ENCODE results near the gene ZFP1. TPM values are rescaled to one million over a fixed set of nuclear protein-coding genes. Genes with fewer than 3 reads are reported as not detected.

The ZFP1 gene
- total and polyA plus RNA-seq, 2 of the 4 experiments (the other 2 are of a cell fraction): 3.8 to 16.0 TPM

GRCh38 chr16:75099738-75100602 is 48.4 kb upstream of the ZFP1 start:
- dilution Hi-C loops (cut with HindIII; ENCODE audit: low sequenced_read_pairs, unreplicated experiment): no loop called here

More at GRCh38 chr16:75099738-75100602, 48.4 kb upstream of the ZFP1 start:
- Histone ChIP-seq H4K20me1 (ENCODE audit: insufficient read depth, low read length) (no peaks in the 10 kb centered on the region), H2AFZ (replicated peaks; ENCODE audit: low read length, poor library complexity) (peak overlapping the region; percentile 46), H3K4ac (ENCODE audit: low read depth, low read length) (peak overlapping the region; percentile 57; the same call in 1 of the 2 replicates), H3K4me2 (ENCODE audit: low read depth, low read length) (no peak overlapping the region), H2AK9ac (replicated peaks; ENCODE audit: low read depth, low read length, poor library complexity) (peak overlapping the region; percentile 86), H3K9ac (ENCODE audit: low read depth, low read length) (no peak overlapping the region), H4K91ac (ENCODE audit: insufficient read depth, low read depth, low read length) (0 out of 2 replicates have a peak overlapping the region, but pooled peaks have one; percentile 9), H4K8ac (ENCODE audit: low read depth in 2 of 2, low read length in 2 of 2) (peak overlapping the region in 1 of 2 experiments; percentile 64; a peak in 2 of 4 replicates), H4K5ac (ENCODE audit: low read depth, low read length) (no peak overlapping the region), H3K9me3 (ENCODE audit: control insufficient read depth, insufficient read depth, low read length) (no peaks in the 10 kb centered on the region), H2AK5ac (ENCODE audit: low read depth, low read length) (peak overlapping the region; percentile 61), H3K27ac (ENCODE audit: insufficient read depth, low read length) (no peak overlapping the region; the same call in 1 of the 2 replicates), H3K27me3 (ENCODE audit: control insufficient read depth, insufficient read depth, low read length) (no peaks in the 10 kb centered on the region), H3K4me1 (ENCODE audit: control insufficient read depth, insufficient read depth, low read length) (peaks cover 12% of the 10 kb centered on the region; the same call in 1 of the 2 replicates), H2BK120ac (ENCODE audit: low read depth, low read length) (no peak overlapping the region), H2BK20ac (ENCODE audit: low read depth, low read length) (no peak overlapping the region), H3K23ac (ENCODE audit: low read depth, low read length) (0 out of 2 replicates have a peak overlapping the region, but pooled peaks have one; percentile 14), H3K79me1 (ENCODE audit: low read depth in 1 of 2, low read length in 2 of 2) (peaks cover 16 to 42% of the 10 kb centered on the region in 2 experiments), H3K9me1 (ENCODE audit: insufficient read depth, low read length) (peaks cover 19% of the 10 kb centered on the region), H3K56ac (ENCODE audit: extremely low read depth, insufficient read depth, low read length) (no peak overlapping the region), H3K36me3 (ENCODE audit: control insufficient read depth, insufficient read depth, low read length) (peaks cover 4% of the 10 kb centered on the region; the same call in 1 of the 2 replicates), H3K18ac (ENCODE audit: low read depth, low read length) (no peak overlapping the region), H3K4me3 (ENCODE audit: insufficient read depth, low read depth, low read length) (no peak overlapping the region), H2BK15ac (ENCODE audit: low read depth, low read length) (no peak overlapping the region), H3K14ac (replicated peaks; ENCODE audit: low read depth, low read length) (peak overlapping the region; percentile 65; the same call in 1 of the 2 replicates), H2BK5ac (ENCODE audit: low read depth, low read length, poor library complexity, severe bottlenecking) (no peak overlapping the region)
- 90% methylated on average over 2 of the region's 16 CpGs; no CpG with 5 or more reads in 1 of the 2 experiments for WGBS, 2 experiments (ENCODE audit: extremely low coverage in 2 of 2, insufficient read length in 1 of 2)
- in situ Hi-C loops (cut with MboI; ENCODE audit: low sequenced_read_pairs) (no loop called here), intact Hi-C loops (cut with micrococcal nuclease) (no loop called here)
- no TSS peak for BruUV-seq (replicated peaks)
- no peak for TF ChIP-seq CEBPB (IDR thresholded peaks at IDR 0.05; ENCODE audit: low read depth, low read length)
- TF ChIP-seq, protein P1, sequence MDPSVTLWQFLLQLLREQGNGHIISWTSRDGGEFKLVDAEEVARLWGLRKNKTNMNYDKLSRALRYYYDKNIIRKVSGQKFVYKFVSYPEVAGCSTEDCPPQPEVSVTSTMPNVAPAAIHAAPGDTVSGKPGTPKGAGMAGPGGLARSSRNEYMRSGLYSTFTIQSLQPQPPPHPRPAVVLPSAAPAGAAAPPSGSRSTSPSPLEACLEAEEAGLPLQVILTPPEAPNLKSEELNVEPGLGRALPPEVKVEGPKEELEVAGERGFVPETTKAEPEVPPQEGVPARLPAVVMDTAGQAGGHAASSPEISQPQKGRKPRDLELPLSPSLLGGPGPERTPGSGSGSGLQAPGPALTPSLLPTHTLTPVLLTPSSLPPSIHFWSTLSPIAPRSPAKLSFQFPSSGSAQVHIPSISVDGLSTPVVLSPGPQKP (IDR thresholded peaks at IDR 0.05; ENCODE audit: borderline replicate concordance, low read depth, low read length): no peak
- TF ChIP-seq MXI1 (IDR thresholded peaks at IDR 0.05; ENCODE audit: borderline replicate concordance, low read depth, low read length): no peak
- no peak for TF ChIP-seq BHLHE40 (IDR thresholded peaks at IDR 0.05; ENCODE audit: low read depth, low read length)
- TF ChIP-seq RAD21 (IDR thresholded peaks at IDR 0.05; ENCODE audit: low read length): no peak
- TF ChIP-seq, protein P2, sequence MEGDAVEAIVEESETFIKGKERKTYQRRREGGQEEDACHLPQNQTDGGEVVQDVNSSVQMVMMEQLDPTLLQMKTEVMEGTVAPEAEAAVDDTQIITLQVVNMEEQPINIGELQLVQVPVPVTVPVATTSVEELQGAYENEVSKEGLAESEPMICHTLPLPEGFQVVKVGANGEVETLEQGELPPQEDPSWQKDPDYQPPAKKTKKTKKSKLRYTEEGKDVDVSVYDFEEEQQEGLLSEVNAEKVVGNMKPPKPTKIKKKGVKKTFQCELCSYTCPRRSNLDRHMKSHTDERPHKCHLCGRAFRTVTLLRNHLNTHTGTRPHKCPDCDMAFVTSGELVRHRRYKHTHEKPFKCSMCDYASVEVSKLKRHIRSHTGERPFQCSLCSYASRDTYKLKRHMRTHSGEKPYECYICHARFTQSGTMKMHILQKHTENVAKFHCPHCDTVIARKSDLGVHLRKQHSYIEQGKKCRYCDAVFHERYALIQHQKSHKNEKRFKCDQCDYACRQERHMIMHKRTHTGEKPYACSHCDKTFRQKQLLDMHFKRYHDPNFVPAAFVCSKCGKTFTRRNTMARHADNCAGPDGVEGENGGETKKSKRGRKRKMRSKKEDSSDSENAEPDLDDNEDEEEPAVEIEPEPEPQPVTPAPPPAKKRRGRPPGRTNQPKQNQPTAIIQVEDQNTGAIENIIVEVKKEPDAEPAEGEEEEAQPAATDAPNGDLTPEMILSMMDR (conservative IDR thresholded peaks at IDR 0.05; ENCODE audit: low read depth, low read length): no peak
- TF ChIP-seq RFX5 (IDR thresholded peaks at IDR 0.05; ENCODE audit: low read depth, low read length): no peak
- TF ChIP-seq NFE2L2 (IDR thresholded peaks at IDR 0.05; ENCODE audit: low read depth, low read length): no peak
- TF ChIP-seq CHD1 (IDR thresholded peaks at IDR 0.05; ENCODE audit: low read depth, low read length): no peak
- TF ChIP-seq RCOR1 (IDR thresholded peaks at IDR 0.05; ENCODE audit: insufficient replicate concordance, low read length): no peak
- POLR2A ChIA-PET (ENCODE audit: unreplicated experiment): interaction anchor here (0.7 kb wide), 1 partner anchor 113 kb away, joined by 4 read pairs; no protein-coding TSS in a partner anchor
- ATAC-seq (ENCODE audit: low read depth) (0 out of 2 replicates have a peak, but pooled peaks have one; percentile 35), DNase-seq (no peak)
- CTCF ChIA-PET: no interaction called here

All from IMR-90 (cell line).